ENCODE measurements around the gene CNPY4. TPM values are rescaled to one million over a fixed set of nuclear protein-coding genes. Genes with fewer than 3 reads are reported as not detected.

Gene CNPY4
- polyA plus RNA-seq, 1 donor (not counting 4 experiments of a cell fraction or from before 2014, with no cell fraction given): 9.9 TPM

DNA sequence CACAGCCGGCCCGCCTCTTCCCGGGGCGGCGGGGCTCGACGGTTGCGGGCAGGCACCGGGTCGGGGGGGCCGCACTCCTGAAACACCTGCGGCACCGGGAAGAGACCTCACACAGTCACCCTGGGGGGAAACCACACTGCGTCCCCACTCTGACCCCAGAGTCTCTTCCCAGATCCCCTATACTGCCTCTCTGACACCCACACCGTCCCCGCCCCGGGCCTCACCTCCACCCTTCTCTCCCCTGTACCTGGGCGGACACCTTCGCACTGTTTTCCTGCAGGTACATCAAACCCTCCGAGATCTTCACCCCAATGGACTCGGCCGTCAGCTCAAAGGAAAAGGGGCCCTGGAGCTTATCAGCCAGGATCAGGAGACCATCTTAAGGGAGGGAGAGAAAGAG is 52.4 kb downstream of the CNPY4 start:
- Histone ChIP-seq H3K9me3 (ENCODE audit: control insufficient read depth, low read depth, low read length) (no peaks in the 10 kb centered on the region), H3K4me1 (ENCODE audit: control insufficient read depth, extremely low read depth, insufficient read depth, low read length) (peaks cover 15% of the 10 kb centered on the region), H3K27me3 (ENCODE audit: control insufficient read depth, extremely low read depth, insufficient read depth, low read length) (peaks cover 14% of the 10 kb centered on the region), H2AFZ (ENCODE audit: control insufficient read depth, low read length) (peak overlapping the region; percentile 26), H3K79me2 (ENCODE audit: control insufficient read depth, insufficient read depth, low read length) (no peaks in the 10 kb centered on the region), H3K36me3 (ENCODE audit: control insufficient read depth in 2 of 2, extremely low read depth in 1 of 2, insufficient read depth in 2 of 2, low read length in 2 of 2) (no peaks in the 10 kb centered on the region), H3K9ac (ENCODE audit: control insufficient read depth, extremely low read depth, insufficient read depth, low read length) (no peak overlapping the region), H3K4me3 (ENCODE audit: control insufficient read depth in 2 of 3, extremely low read depth in 1 of 3, insufficient read depth in 2 of 3, low read depth in 1 of 3, low read length in 3 of 3) (peak overlapping the region in 1 of 3 experiments; percentile 35), H3K9me1 (ENCODE audit: control insufficient read depth, extremely low read depth, insufficient read depth, low read length) (no peaks in the 10 kb centered on the region), H4K20me1 (ENCODE audit: control insufficient read depth, extremely low read depth, insufficient read depth, low read length) (no peaks in the 10 kb centered on the region), H3K4me2 (ENCODE audit: control insufficient read depth, extremely low read depth, insufficient read depth, low read depth, low read length) (peak overlapping the region; percentile 45), H3K27ac (ENCODE audit: control insufficient read depth, insufficient read depth, low read length) (no peak overlapping the region)
- dilution Hi-C loops (cut with MboI; ENCODE audit: extremely low pct_ligation_motif_present, low sequenced_read_pairs): no loop called here
- DNase-seq (ENCODE audit: low read depth, low spot score): no peak
- TF ChIP-seq, protein P1, sequence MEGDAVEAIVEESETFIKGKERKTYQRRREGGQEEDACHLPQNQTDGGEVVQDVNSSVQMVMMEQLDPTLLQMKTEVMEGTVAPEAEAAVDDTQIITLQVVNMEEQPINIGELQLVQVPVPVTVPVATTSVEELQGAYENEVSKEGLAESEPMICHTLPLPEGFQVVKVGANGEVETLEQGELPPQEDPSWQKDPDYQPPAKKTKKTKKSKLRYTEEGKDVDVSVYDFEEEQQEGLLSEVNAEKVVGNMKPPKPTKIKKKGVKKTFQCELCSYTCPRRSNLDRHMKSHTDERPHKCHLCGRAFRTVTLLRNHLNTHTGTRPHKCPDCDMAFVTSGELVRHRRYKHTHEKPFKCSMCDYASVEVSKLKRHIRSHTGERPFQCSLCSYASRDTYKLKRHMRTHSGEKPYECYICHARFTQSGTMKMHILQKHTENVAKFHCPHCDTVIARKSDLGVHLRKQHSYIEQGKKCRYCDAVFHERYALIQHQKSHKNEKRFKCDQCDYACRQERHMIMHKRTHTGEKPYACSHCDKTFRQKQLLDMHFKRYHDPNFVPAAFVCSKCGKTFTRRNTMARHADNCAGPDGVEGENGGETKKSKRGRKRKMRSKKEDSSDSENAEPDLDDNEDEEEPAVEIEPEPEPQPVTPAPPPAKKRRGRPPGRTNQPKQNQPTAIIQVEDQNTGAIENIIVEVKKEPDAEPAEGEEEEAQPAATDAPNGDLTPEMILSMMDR (optimal IDR thresholded peaks at IDR 0.05 in 1 of 3, IDR thresholded peaks at IDR 0.05 in 1 of 3, conservative IDR thresholded peaks at IDR 0.05 in 1 of 3; ENCODE audit: extremely low read depth in 1 of 3, insufficient read depth in 2 of 3, low read length in 3 of 3): no peak
- no peak for TF ChIP-seq EZH2 (IDR thresholded peaks at IDR 0.05; ENCODE audit: low read length)
- FAIRE-seq: no peak

GRCh38 chr7:100173806-100174495 is 54.5 kb downstream of the CNPY4 start:
- H3K27ac ChIP-seq (ENCODE audit: control insufficient read depth, insufficient read depth, low read length): no peak overlapping the region
- H3K9me3 ChIP-seq (ENCODE audit: control insufficient read depth, low read depth, low read length): peaks cover 1% of the 10 kb centered on the region
- no peaks in the 10 kb centered on the region for H3K4me1 ChIP-seq (ENCODE audit: control insufficient read depth, extremely low read depth, insufficient read depth, low read length)
- no peaks in the 10 kb centered on the region for H3K36me3 ChIP-seq (ENCODE audit: control insufficient read depth in 2 of 2, extremely low read depth in 1 of 2, insufficient read depth in 2 of 2, low read length in 2 of 2)
- dilution Hi-C loops (cut with MboI; ENCODE audit: extremely low pct_ligation_motif_present, low sequenced_read_pairs): no loop called here
- H3K9me1 ChIP-seq (ENCODE audit: control insufficient read depth, extremely low read depth, insufficient read depth, low read length): no peaks in the 10 kb centered on the region
- no peak overlapping the region for H3K4me3 ChIP-seq (ENCODE audit: control insufficient read depth in 2 of 3, extremely low read depth in 1 of 3, insufficient read depth in 2 of 3, low read depth in 1 of 3, low read length in 3 of 3)
- no peak overlapping the region for H3K4me2 ChIP-seq (ENCODE audit: control insufficient read depth, extremely low read depth, insufficient read depth, low read depth, low read length)
- no peak for FAIRE-seq
- H3K79me2 ChIP-seq (ENCODE audit: control insufficient read depth, insufficient read depth, low read length): no peaks in the 10 kb centered on the region
- DNase-seq (ENCODE audit: low read depth, low spot score): no peak
- TF ChIP-seq EZH2 (IDR thresholded peaks at IDR 0.05; ENCODE audit: low read length): no peak
- TF ChIP-seq, protein P1 (optimal IDR thresholded peaks at IDR 0.05 in 1 of 3, IDR thresholded peaks at IDR 0.05 in 1 of 3, conservative IDR thresholded peaks at IDR 0.05 in 1 of 3; ENCODE audit: extremely low read depth in 1 of 3, insufficient read depth in 2 of 3, low read length in 3 of 3): peak in 1 of 3 experiments; percentile 4
- no peaks in the 10 kb centered on the region for H4K20me1 ChIP-seq (ENCODE audit: control insufficient read depth, extremely low read depth, insufficient read depth, low read length)
- H3K27me3 ChIP-seq (ENCODE audit: control insufficient read depth, extremely low read depth, insufficient read depth, low read length): peaks cover 14% of the 10 kb centered on the region
- H2AFZ ChIP-seq (ENCODE audit: control insufficient read depth, low read length): no peak overlapping the region
- no peak overlapping the region for H3K9ac ChIP-seq (ENCODE audit: control insufficient read depth, extremely low read depth, insufficient read depth, low read length)
